OCI-LY7 (cell line): ENCODE measurements around the gene NARS2. TPM values are rescaled to one million over a fixed set of nuclear protein-coding genes. Genes with fewer than 3 reads are reported as not detected.

ENCODE experiments used
- BruUV-seq: library from RNA; stranded (reverse); fragments of 400-500 nt; replicated peaks from 2 replicates; lab custom pipeline; 2021; lab: Mats Ljungman, UMichigan
- CTCF ChIA-PET: fragments of 300-600 bp; sonication (Branson Sonifier 250); formaldehyde crosslinking; loops from one replicate; lab custom pipeline; 2022; ENCODE audit warnings: antibody characterized with exemption; ENCODE audit not compliant: unreplicated experiment; lab: Charles Lee
- POLR2A ChIA-PET: fragments of 300-600 bp; sonication (Branson Sonifier 250); formaldehyde crosslinking; loops from one replicate; lab custom pipeline; 2022; ENCODE audit warnings: antibody characterized with exemption; lab: Charles Lee
- DNase-seq: peaks from one replicate; pipeline ENCODE4 v3.0.0-alpha.2; 2015; ENCODE audit warnings: low spot score
- H2AFZ ChIP-seq: fragments of 200-600 bp; sonication (generic), shearing (Covaris generic); 2 replicates; pipeline ENCODE4 v1.6.1; 2014; ENCODE audit warnings: mild to moderate bottlenecking, antibody characterized with exemption, low read length, moderate library complexity
- H3K27ac ChIP-seq: fragments of 200-600 bp; sonication (generic); 2 replicates; pipeline ENCODE4 v1.5.1; 2014; ENCODE audit warnings: mixed run types, low read depth, mild to moderate bottlenecking, moderate library complexity, low read length, inconsistent platforms; ENCODE audit not compliant: poor library complexity, severe bottlenecking
- H3K36me3 ChIP-seq: fragments of 200-600 bp; sonication (generic); 2 replicates; pipeline ENCODE4 v1.6.1; 2014; ENCODE audit warnings: mild to moderate bottlenecking, antibody characterized with exemption, low read length, moderate library complexity, mixed read lengths; ENCODE audit not compliant: insufficient read depth
- H3K4me1 ChIP-seq: fragments of 200-600 bp; sonication (generic); 2 replicates; pipeline ENCODE4 v1.5.1; 2014; ENCODE audit warnings: mild to moderate bottlenecking, low read length; ENCODE audit not compliant: insufficient read depth, poor library complexity, severe bottlenecking
- H3K4me2 ChIP-seq: fragments of 200-600 bp; sonication (generic); 2 replicates; pipeline ENCODE4 v1.6.1; 2014; ENCODE audit warnings: mild to moderate bottlenecking, low read length
- H3K4me3 ChIP-seq: fragments of 200-600 bp; sonication (generic); 2 replicates; pipeline ENCODE4 v1.5.1; 2014; ENCODE audit warnings: mild to moderate bottlenecking, low read depth, low read length; ENCODE audit not compliant: poor library complexity, severe bottlenecking
- H3K79me2 ChIP-seq: fragments of 200-600 bp; sonication (generic); 2 replicates; pipeline ENCODE4 v1.6.1; 2016; ENCODE audit warnings: low read depth, mild to moderate bottlenecking, low read length, moderate library complexity, mixed read lengths; ENCODE audit not compliant: insufficient read depth
- H3K9me2 ChIP-seq: fragments of 200-600 bp; sonication (generic); 2 replicates; pipeline ENCODE4 v1.6.1; 2016; ENCODE audit warnings: mild to moderate bottlenecking, low read length, mixed read lengths; ENCODE audit not compliant: insufficient read depth
- H3K9me3 ChIP-seq: fragments of 200-600 bp; sonication (generic); 2 replicates; pipeline ENCODE4 v1.6.1; 2014; ENCODE audit warnings: mild to moderate bottlenecking, mixed run types, low read length, mixed read lengths
- H4K20me1 ChIP-seq: fragments of 200-600 bp; sonication (generic); 2 replicates; pipeline ENCODE4 v1.6.1; 2014; ENCODE audit warnings: mild to moderate bottlenecking, antibody characterized with exemption, low read length, moderate library complexity, mixed read lengths; ENCODE audit not compliant: insufficient read depth
- EZH2phosphoT487 ChIP-seq: fragments of 200-600 bp; sonication (generic); IDR thresholded peaks from 2 replicates; pipeline ENCODE4 v1.6.1; 2018; ENCODE audit warnings: low read depth, borderline replicate concordance, mild to moderate bottlenecking, mixed run types, antibody characterized with exemption, low read length, moderate library complexity, mixed read lengths
- intact Hi-C: fragments of 100-400 bp; cut with micrococcal nuclease; formaldehyde crosslinking; loops from one replicate; pipeline ENCODE4 v1.10.0; 2022; ENCODE audit not compliant: unreplicated experiment
- total RNA-seq, 2 experiments: library from RNA; depleted of rRNA in 1 of 2; stranded (reverse); fragments of >200 nt in 1 of 2; shearing (Covaris generic) in 1 of 2; gene quantifications; 2 replicates each; pipeline ENCODE4 v1.2.3, GENCODE V29; 2014 to 2022
- TF ChIP-seq, protein P1 (sequence below): fragments of 200-600 bp; sonication (generic); conservative IDR thresholded peaks from 2 replicates; pipeline ENCODE4 v1.5.1; 2014; ENCODE audit warnings: mild to moderate bottlenecking, antibody characterized with exemption, low read length, moderate library complexity, mixed read lengths

NARS2 gene
- total RNA-seq, 2 experiments from 2014 or later: 28.1 to 29.2 TPM

DNA sequence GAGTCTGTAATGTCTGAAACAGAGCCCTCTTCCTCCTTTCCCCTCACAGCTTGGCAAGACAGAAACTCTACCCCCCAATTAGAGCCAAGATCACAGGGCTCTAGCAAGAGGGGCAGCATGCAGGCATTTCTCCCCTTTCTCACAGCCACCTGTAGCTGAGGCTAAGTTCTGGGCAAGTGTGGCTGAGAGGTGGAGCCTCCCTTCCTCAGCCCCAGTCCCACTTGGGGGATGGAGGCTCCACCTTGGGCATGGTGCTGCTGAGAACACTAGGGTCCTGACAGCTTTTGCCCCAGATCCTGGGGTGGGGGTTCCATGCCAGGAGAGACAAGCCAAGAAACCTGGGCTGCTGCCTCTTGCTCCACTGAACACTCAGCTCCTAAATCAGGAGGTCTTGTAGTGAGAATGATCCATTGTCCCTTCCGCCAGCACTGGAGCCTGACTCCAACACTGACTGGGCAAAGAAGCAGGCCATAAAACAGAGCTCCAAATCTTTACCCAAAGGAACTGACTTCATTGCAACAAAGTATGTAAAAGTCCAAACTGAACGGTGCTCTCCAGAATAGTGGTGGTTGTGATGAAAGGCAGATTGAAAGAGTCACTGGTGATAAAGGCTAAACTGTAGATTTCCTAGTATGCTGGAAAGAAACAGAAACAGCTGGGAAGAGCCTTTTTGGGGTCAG lies 25.6 kb downstream of the NARS2 start:
- Histone ChIP-seq H3K9me3 (no peaks in the 10 kb centered on the region), H3K4me3 (no peak overlapping the region), H2AFZ (no peak overlapping the region), H3K4me1 (no peaks in the 10 kb centered on the region), H3K4me2 (no peak overlapping the region), H3K79me2 (no peaks in the 10 kb centered on the region), H3K27ac (no peak overlapping the region), H4K20me1 (no peaks in the 10 kb centered on the region), H3K9me2 (no peaks in the 10 kb centered on the region), H3K36me3 (peaks cover 64% of the 10 kb centered on the region)
- DNase-seq: no peak
- TF ChIP-seq, protein P1, sequence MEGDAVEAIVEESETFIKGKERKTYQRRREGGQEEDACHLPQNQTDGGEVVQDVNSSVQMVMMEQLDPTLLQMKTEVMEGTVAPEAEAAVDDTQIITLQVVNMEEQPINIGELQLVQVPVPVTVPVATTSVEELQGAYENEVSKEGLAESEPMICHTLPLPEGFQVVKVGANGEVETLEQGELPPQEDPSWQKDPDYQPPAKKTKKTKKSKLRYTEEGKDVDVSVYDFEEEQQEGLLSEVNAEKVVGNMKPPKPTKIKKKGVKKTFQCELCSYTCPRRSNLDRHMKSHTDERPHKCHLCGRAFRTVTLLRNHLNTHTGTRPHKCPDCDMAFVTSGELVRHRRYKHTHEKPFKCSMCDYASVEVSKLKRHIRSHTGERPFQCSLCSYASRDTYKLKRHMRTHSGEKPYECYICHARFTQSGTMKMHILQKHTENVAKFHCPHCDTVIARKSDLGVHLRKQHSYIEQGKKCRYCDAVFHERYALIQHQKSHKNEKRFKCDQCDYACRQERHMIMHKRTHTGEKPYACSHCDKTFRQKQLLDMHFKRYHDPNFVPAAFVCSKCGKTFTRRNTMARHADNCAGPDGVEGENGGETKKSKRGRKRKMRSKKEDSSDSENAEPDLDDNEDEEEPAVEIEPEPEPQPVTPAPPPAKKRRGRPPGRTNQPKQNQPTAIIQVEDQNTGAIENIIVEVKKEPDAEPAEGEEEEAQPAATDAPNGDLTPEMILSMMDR: no peak
- TF ChIP-seq EZH2phosphoT487: no peak
- ChIA-PET CTCF (no interaction called here), POLR2A (interaction anchor here (1.0 kb wide), 2 partner anchors 9 to 17 kb away, joined by 3 to 6 read pairs; no protein-coding TSS in a partner anchor)
- no TSS peak for BruUV-seq
- intact Hi-C loops: no loop called here

DNA sequence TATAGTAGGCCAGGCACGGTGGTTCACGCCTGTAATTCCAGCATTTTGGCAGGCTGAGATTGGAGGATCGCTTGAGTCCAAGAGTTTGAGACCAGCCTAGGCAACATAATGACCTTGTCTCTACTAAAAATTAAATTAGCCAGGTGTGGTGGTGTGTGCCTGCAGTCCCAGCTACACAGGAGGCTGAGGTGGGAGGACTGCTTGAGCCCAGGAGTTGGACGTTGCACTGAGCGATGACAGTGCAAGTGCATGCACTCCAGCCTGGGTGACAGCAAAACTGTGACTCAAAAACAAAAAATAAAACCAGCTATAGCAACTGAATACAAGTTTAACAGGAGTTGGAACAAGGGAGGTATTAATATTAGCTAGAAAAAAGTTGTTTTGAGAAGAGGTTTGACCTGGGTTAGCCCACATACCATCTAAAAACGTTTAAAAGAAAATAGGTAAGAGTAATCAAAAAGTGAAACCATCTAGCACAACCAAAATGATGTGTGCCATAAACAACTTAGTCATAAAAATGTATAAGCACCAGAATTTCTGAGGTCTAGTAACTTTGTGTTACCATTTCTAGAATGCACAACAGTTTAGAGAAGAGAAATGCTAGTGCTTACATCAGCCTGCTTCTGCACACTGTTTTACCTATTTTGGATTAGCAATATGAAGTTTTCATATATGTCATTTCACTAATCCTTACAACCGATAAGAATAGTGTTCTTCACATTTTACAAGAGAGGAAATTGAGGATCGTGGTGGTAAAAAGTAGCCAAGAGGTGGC lies 26.5 kb downstream of the NARS2 start:
- POLR2A ChIA-PET: no interaction called here
- H2AFZ ChIP-seq: no peak overlapping the region

More for the DNA sequence above, 26.5 kb downstream of the NARS2 start:
- H3K4me3 ChIP-seq: no peak overlapping the region
- no peaks in the 10 kb centered on the region for H4K20me1 ChIP-seq
- H3K9me3 ChIP-seq: no peaks in the 10 kb centered on the region
- H3K4me1 ChIP-seq: no peaks in the 10 kb centered on the region
- H3K79me2 ChIP-seq: no peaks in the 10 kb centered on the region
- H3K9me2 ChIP-seq: no peaks in the 10 kb centered on the region
- no TSS peak for BruUV-seq
- TF ChIP-seq, protein P1: no peak
- TF ChIP-seq EZH2phosphoT487: no peak
- DNase-seq: no peak
- peaks cover 66% of the 10 kb centered on the region for H3K36me3 ChIP-seq
- intact Hi-C loops: no loop called here
- CTCF ChIA-PET: no interaction called here
- H3K27ac ChIP-seq: no peak overlapping the region
- H3K4me2 ChIP-seq: no peak overlapping the region
